A673 (cell line): ENCODE measurements around the gene LRRK1.

Experiments used
- CTCF ChIP-seq: fragments of 300-800, 200-600 bp; sonication (generic); conservative IDR thresholded peaks from 2 replicates; pipeline ENCODE4 v1.5.1; 2017; ENCODE audit warnings: low read depth, mild to moderate bottlenecking, antibody characterized with exemption, low read length, moderate library complexity, mixed read lengths
- EZH2 ChIP-seq: fragments of 200-600 bp; sonication (generic); IDR thresholded peaks from 2 replicates; pipeline ENCODE4 v1.6.1; 2017; ENCODE audit warnings: borderline replicate concordance, low read depth, mild to moderate bottlenecking, mixed read lengths, antibody characterized with exemption, low read length; ENCODE audit not compliant: poor library complexity, severe bottlenecking

- TF ChIP-seq CTCF (no peak), EZH2 (no peak)
Measured at GRCh38 chr15:100880139-100880896, 38.8 kb upstream of the LRRK1 start.
